PC-9 (cell line): ENCODE results near the gene GAB2.

Experiments used
- EZH2 ChIP-seq: fragments of 200-600 bp; sonication (generic); IDR thresholded peaks from 2 replicates; pipeline ENCODE4 v1.8.0; 2017; ENCODE audit warnings: antibody characterized with exemption, low read depth
- TF ChIP-seq, protein P1 (sequence below): fragments of 200-600 bp; sonication (generic); conservative IDR thresholded peaks from 2 replicates; pipeline ENCODE4 v1.6.1; 2017; ENCODE audit warnings: mixed run types, antibody characterized with exemption, mild to moderate bottlenecking, moderate library complexity

DNA sequence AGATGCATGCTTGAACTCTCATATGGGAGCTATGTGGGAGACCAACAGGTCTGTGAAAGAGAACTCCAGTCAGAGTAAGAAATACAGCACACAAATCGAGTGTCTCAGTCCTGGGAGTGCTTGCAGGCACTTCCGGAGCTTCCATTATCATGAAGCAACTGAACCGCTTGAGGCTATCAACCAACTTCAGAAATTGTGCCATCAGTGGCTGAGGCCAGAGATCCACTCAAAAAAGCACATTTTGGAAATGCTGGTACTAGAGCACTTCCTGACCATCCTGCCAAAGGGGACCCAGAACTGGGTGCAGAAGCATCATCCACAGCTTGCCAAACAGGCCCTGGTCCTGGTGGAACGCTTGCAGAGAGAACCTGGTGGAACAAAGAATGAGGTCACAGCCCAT is 33.4 kb downstream of the GAB2 start:
- no peak for TF ChIP-seq EZH2
- TF ChIP-seq, protein P1, sequence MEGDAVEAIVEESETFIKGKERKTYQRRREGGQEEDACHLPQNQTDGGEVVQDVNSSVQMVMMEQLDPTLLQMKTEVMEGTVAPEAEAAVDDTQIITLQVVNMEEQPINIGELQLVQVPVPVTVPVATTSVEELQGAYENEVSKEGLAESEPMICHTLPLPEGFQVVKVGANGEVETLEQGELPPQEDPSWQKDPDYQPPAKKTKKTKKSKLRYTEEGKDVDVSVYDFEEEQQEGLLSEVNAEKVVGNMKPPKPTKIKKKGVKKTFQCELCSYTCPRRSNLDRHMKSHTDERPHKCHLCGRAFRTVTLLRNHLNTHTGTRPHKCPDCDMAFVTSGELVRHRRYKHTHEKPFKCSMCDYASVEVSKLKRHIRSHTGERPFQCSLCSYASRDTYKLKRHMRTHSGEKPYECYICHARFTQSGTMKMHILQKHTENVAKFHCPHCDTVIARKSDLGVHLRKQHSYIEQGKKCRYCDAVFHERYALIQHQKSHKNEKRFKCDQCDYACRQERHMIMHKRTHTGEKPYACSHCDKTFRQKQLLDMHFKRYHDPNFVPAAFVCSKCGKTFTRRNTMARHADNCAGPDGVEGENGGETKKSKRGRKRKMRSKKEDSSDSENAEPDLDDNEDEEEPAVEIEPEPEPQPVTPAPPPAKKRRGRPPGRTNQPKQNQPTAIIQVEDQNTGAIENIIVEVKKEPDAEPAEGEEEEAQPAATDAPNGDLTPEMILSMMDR = no peak
